NCI-H128 (cell line): ENCODE results near the gene MMD2.
A peak's percentile ranks its signal among the peaks of the same experiment; 100 is the strongest.
"Not testable (repeated sequence)": the region's sequence is repeated elsewhere in the genome, so short reads cannot be mapped to it uniquely, and the experiment has no call there.

Experiments used
- DNase-seq: peaks from one replicate; lab custom pipeline; 2025; ENCODE audit not compliant: unreplicated experiment; lab: John Stamatoyannopoulos, UW

The MMD2 gene

DNA sequence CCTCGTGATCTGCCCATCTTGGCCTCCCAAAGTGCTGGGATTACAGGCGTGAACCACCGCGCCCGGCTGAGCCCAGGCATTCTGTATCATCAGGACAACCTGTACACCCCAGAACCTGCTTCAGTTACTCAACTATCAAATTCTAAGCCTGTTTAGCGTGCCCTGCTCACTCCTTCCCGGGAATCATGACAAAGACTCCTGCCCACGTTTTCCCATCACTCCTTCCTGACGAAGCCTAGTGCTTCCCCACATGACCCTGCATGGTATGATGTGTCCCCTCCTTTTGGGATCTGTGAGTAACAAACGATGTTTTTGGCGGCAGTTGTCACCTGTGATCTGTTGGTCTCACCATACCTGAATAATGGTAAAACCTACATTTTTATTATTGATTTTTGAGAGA is 63.2 kb downstream of the MMD2 start:
- DNase-seq, result no peak

- DNase-seq, result no peak
Measured at GRCh38 chr7:4894482-4894881, 64.5 kb downstream of the MMD2 start.

- DNase-seq, result no peak
Measured at GRCh38 chr7:4893929-4894475, 65.0 kb downstream of the MMD2 start.

GRCh38 chr7:4893188-4893587 is 65.8 kb downstream of the MMD2 start:
- DNase-seq, result not testable (repeated sequence)

GRCh38 chr7:4891522-4891921 is 67.5 kb downstream of the MMD2 start:
- not testable (repeated sequence) for DNase-seq

DNA sequence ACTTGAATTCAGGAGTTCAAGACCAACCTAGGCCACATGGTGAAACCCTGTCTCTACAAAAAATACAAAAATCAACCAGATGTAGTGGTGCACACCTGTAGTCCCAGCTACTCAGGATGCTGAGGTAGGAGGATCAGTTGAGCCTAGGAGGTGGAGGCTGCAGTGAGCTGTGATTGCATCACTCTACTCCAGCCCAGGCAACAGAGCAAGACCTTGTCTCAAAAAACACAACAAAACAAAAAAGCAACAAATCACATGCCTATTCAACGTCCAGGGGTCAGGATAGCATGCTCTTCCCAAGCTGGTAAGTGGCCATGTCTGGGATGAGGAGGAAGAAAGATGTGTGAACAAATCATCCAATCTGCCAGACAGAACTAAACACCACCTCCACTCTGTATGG is 69.3 kb downstream of the MMD2 start:
- DNase-seq, result no peak

DNA sequence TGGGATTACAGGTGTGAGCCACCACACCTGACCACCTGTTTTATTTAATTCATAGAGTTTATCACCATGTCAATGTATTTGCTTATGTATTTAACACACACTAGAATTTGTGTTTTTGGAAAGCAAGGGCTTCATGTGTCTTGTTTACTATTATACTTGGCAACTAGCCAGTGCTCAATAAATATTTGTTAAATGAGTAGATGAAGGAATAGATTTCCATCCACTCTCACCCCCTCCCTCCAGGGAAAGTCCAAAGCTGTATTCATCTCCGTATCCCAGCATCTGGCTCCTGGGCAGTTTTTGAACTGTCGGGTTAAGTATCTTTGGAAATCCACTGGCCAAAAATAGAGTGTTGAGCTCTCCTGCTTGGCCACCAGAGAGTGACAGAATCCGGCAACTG is 70.8 kb downstream of the MMD2 start:
- no peak for DNase-seq

DNA sequence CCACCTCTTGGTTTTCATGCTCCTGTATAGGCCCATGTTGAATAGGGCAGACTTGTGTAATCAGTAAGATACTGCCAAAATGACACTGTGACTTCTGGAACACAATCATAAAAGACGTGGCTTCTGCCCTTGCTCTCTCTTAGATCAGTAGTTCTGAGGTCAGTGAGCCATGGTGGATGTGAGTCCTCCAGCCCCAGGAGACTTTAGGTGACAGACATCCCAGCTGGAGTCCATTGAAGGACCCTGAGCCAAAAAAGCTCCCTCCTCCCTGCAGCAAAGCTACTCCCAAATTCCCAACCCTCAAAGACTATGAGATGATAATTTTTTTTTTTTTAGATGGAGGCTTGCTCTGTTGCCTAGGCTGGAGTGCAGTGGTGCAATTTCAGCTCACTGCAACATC is 72.3 kb downstream of the MMD2 start:
- DNase-seq, result no peak

- DNase-seq, result no peak
Measured at GRCh38 chr7:4885317-4885807, 73.6 kb downstream of the MMD2 start.

- DNase-seq, result no peak
Measured at GRCh38 chr7:4884164-4884563, 74.8 kb downstream of the MMD2 start.

GRCh38 chr7:4883372-4884144 is 75.4 kb downstream of the MMD2 start, which contains the start of gene RADIL:
RADIL (minus strand) TSS chr7:4883716; CDS start chr7:4878139, 5,577 bp downstream.
- DNase-seq, result peak; percentile 66

GRCh38 chr7:4883033-4883371 is 76.0 kb downstream of the MMD2 start:
- DNase-seq, result no peak

- DNase-seq, result no peak
Measured at GRCh38 chr7:4882169-4883032, 76.6 kb downstream of the MMD2 start.

DNA sequence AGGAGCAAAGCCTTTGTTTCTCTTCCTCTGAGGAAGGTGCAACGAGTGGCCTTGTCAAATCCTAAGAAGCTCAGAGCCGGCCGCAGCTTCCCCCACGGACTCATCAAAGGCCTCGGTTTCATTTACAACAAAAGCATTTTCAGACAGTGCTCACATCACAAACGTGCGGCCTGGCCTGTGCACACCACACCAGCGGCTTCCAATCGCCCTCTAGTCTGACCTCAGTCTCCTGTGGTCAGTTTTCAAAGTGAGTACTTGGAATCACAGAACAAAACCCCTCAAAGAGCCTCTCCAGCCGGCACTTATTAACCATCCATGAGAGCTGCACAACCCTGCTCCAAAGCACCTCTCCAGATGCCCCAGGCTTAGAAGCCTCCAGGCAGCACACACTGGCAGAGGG is 78.8 kb downstream of the MMD2 start:
- no peak for DNase-seq

DNA sequence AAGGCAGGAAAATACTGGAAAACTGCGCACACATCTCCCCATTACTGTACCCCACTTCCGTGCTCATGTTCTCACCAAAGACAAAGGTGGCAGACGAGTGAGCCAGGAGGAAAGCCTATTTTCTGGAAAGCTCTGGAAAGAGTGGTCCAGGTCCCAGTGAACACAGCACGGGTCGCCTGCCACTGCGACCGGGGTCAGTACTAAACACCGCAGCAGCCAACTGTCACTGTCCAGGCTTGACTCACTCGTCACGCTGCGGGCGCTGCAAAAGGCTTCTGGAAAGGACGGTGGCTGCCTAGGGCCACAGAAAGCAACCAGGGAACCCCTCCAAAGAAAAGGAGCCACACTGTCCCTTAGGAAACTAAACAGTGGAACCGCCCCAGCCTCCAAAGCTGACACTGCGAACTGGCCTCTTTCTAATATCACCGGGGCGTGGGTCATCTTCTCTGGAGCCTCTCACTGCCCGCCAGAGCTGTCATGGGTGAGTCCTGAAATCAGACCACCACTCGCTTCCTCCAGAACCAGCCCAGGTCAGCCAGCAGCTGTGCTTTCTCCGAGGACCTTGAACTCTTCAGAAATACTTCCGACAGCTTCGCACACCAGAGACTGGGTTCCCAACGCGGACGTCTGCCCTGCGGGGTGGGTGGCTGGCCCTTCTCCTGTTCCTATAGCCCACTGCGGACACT is 79.4 kb downstream of the MMD2 start:
- DNase-seq, result no peak

DNA sequence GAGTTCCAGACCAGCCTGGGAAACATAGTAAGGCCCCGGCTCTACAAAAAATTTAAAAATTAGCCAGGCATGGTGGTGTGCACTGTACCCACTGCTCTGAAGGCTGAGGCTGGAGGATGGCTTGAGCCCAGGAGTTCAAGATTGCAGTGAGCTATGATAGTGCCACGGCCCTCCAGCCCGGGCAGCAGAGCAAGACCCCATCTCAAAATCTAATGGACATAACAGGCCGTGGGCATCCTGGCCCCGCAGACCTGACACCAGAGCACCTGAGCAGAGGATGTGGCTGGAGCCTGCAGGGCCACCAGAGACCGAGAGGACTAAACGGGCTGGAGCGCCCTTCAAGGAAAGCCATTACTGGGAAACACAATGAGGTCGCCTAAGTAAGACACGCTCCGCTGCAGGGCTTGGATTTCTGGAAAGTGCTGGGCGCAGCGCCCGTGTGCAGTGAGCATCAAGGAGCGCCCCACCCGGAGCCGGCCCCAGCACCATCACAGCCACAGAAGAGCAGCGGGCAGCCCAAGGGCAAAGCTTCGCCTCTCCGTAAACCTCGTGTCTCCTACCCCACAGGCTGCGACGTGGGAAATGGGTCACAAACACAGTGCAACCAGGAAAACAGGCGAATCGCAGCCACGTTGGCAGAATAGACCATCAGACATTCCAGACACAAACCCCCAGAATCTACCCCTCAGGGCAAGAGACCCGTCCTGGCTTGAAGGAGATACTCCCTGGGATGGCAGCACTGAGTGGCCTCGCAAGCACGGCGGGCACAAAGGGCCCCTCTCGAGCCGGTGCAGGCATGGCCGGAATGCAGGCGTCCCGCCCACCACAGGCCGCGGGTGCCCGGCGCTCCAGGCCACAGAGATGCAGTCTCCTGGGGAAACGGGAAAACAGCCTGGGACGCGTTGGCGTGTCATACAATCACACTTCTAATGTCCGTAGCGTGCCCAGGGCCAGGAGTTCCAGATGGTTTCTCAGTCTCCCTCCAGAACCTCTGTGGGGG is 80.4 kb downstream of the MMD2 start:
- no peak for DNase-seq

- no peak for DNase-seq
Measured at GRCh38 chr7:4876586-4876985, 82.4 kb downstream of the MMD2 start.

DNA sequence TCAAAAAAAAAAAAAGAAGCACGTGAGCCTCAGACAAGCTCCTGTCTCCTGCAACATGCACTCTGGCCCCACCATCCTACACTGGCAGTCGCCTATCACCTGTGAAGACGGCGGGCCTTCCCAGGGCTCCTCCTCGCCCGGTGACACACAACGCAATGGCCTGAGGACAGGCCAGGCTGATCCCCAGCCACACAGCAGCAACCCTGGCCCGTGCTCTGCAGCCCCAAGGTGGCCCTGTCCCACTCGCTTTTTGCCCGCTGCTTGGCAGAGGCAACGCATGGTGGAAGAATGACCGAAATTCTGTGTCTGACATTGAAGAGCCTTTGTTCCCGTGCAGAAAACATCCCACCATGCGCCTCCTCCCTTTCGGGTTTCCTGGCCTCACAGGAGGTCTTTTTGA is 83.6 kb downstream of the MMD2 start:
- DNase-seq, result no peak

GRCh38 chr7:4873071-4873944 is 85.7 kb downstream of the MMD2 start:
- DNase-seq, result no peak
